ENCODE measurements around the gene VWA5B1.

The VWA5B1 gene

GRCh38 chr1:20381961-20382360 lies 91.3 kb downstream of the VWA5B1 start:
- no peak overlapping the region for H3K27ac Mint-ChIP-seq
- peaks cover 23% of the 10 kb centered on the region for H3K27me3 Mint-ChIP-seq
- no peaks in the 10 kb centered on the region for H3K4me1 Mint-ChIP-seq (ENCODE audit: low read depth)
- no peak overlapping the region for H3K4me3 Mint-ChIP-seq
- H3K9me3 Mint-ChIP-seq (ENCODE audit: low read depth), result no peaks in the 10 kb centered on the region
- H3K36me3 Mint-ChIP-seq, result no peaks in the 10 kb centered on the region

GRCh38 chr1:20382711-20383110 lies 92.0 kb downstream of the VWA5B1 start:
- no peaks in the 10 kb centered on the region for H3K4me1 Mint-ChIP-seq (ENCODE audit: low read depth)
- H3K9me3 Mint-ChIP-seq (ENCODE audit: low read depth), result no peaks in the 10 kb centered on the region
- no peak overlapping the region for H3K4me3 Mint-ChIP-seq
- H3K36me3 Mint-ChIP-seq, result no peaks in the 10 kb centered on the region
- no peak overlapping the region for H3K27ac Mint-ChIP-seq
- peaks cover 25% of the 10 kb centered on the region for H3K27me3 Mint-ChIP-seq

GRCh38 chr1:20383631-20384030 lies 93.0 kb downstream of the VWA5B1 start:
- Mint-ChIP-seq H3K27me3 (peaks cover 26% of the 10 kb centered on the region), H3K4me3 (no peak overlapping the region)

GRCh38 chr1:20385630-20386029 lies 95.0 kb downstream of the VWA5B1 start:
- H3K4me1 Mint-ChIP-seq (ENCODE audit: low read depth), result no peaks in the 10 kb centered on the region
- peaks cover 24% of the 10 kb centered on the region for H3K27me3 Mint-ChIP-seq

More at GRCh38 chr1:20383631-20384030, 93.0 kb downstream of the VWA5B1 start:
- no peaks in the 10 kb centered on the region for H3K4me1 Mint-ChIP-seq (ENCODE audit: low read depth)
- H3K36me3 Mint-ChIP-seq, result no peaks in the 10 kb centered on the region
- no peaks in the 10 kb centered on the region for H3K9me3 Mint-ChIP-seq (ENCODE audit: low read depth)
- H3K27ac Mint-ChIP-seq, result no peak overlapping the region

GRCh38 chr1:20386323-20387081 lies 95.8 kb downstream of the VWA5B1 start:
- peaks cover 26% of the 10 kb centered on the region for H3K27me3 Mint-ChIP-seq
- H3K27ac Mint-ChIP-seq, result no peak overlapping the region
- H3K4me1 Mint-ChIP-seq (ENCODE audit: low read depth), result no peaks in the 10 kb centered on the region
- no peaks in the 10 kb centered on the region for H3K9me3 Mint-ChIP-seq (ENCODE audit: low read depth)
- no peak overlapping the region for H3K4me3 Mint-ChIP-seq
- no peaks in the 10 kb centered on the region for H3K36me3 Mint-ChIP-seq

More at GRCh38 chr1:20385630-20386029, 95.0 kb downstream of the VWA5B1 start:
- Mint-ChIP-seq H3K4me3 (no peak overlapping the region), H3K36me3 (no peaks in the 10 kb centered on the region), H3K27ac (no peak overlapping the region), H3K9me3 (ENCODE audit: low read depth) (no peaks in the 10 kb centered on the region)

GRCh38 chr1:20389571-20389970 lies 98.9 kb downstream of the VWA5B1 start:
- Mint-ChIP-seq H3K27ac (no peak overlapping the region), H3K9me3 (ENCODE audit: low read depth) (no peaks in the 10 kb centered on the region), H3K4me1 (ENCODE audit: low read depth) (no peaks in the 10 kb centered on the region)

GRCh38 chr1:20390589-20391331 lies 100.1 kb downstream of the VWA5B1 start:
- Mint-ChIP-seq H3K36me3 (peaks cover 2% of the 10 kb centered on the region), H3K4me1 (ENCODE audit: low read depth) (no peaks in the 10 kb centered on the region), H3K27ac (no peak overlapping the region), H3K9me3 (ENCODE audit: low read depth) (no peaks in the 10 kb centered on the region), H3K4me3 (no peak overlapping the region), H3K27me3 (peaks cover 16% of the 10 kb centered on the region)

More at GRCh38 chr1:20389571-20389970, 98.9 kb downstream of the VWA5B1 start:
- Mint-ChIP-seq H3K4me3 (no peak overlapping the region), H3K27me3 (peaks cover 26% of the 10 kb centered on the region), H3K36me3 (peaks cover 2% of the 10 kb centered on the region)

GRCh38 chr1:20395255-20395654 lies 104.6 kb downstream of the VWA5B1 start:
- Mint-ChIP-seq H3K27ac (no peak overlapping the region), H3K27me3 (peaks cover 21% of the 10 kb centered on the region), H3K4me3 (no peak overlapping the region), H3K36me3 (peaks cover 2% of the 10 kb centered on the region), H3K9me3 (ENCODE audit: low read depth) (no peaks in the 10 kb centered on the region), H3K4me1 (ENCODE audit: low read depth) (no peaks in the 10 kb centered on the region)

GRCh38 chr1:20398744-20399143 lies 108.1 kb downstream of the VWA5B1 start:
- Mint-ChIP-seq H3K27ac (no peak overlapping the region), H3K27me3 (peaks cover 25% of the 10 kb centered on the region), H3K9me3 (ENCODE audit: low read depth) (no peaks in the 10 kb centered on the region), H3K36me3 (peaks cover 2% of the 10 kb centered on the region), H3K4me1 (ENCODE audit: low read depth) (no peaks in the 10 kb centered on the region), H3K4me3 (no peak overlapping the region)

GRCh38 chr1:20399196-20399595 lies 108.5 kb downstream of the VWA5B1 start:
- Mint-ChIP-seq H3K9me3 (ENCODE audit: low read depth) (no peaks in the 10 kb centered on the region), H3K36me3 (peaks cover 2% of the 10 kb centered on the region), H3K4me1 (ENCODE audit: low read depth) (no peaks in the 10 kb centered on the region), H3K4me3 (no peak overlapping the region), H3K27ac (no peak overlapping the region), H3K27me3 (peaks cover 25% of the 10 kb centered on the region)

- Mint-ChIP-seq H3K9me3 (ENCODE audit: low read depth) (no peaks in the 10 kb centered on the region), H3K36me3 (no peaks in the 10 kb centered on the region), H3K4me3 (no peak overlapping the region), H3K4me1 (ENCODE audit: low read depth) (no peaks in the 10 kb centered on the region), H3K27ac (no peak overlapping the region), H3K27me3 (peaks cover 29% of the 10 kb centered on the region)
These were observed 109.0 kb downstream of the VWA5B1 start for GRCh38 chr1:20399606-20400180.

- Mint-ChIP-seq H3K9me3 (ENCODE audit: low read depth) (no peaks in the 10 kb centered on the region), H3K27me3 (peaks cover 32% of the 10 kb centered on the region), H3K4me3 (no peak overlapping the region), H3K4me1 (ENCODE audit: low read depth) (no peaks in the 10 kb centered on the region), H3K27ac (no peak overlapping the region), H3K36me3 (no peaks in the 10 kb centered on the region)
These were observed 109.9 kb downstream of the VWA5B1 start for GRCh38 chr1:20400341-20401177.

- no peaks in the 10 kb centered on the region for H3K9me3 Mint-ChIP-seq (ENCODE audit: low read depth)
- H3K4me3 Mint-ChIP-seq, result no peak overlapping the region
- H3K36me3 Mint-ChIP-seq, result no peaks in the 10 kb centered on the region
- H3K27ac Mint-ChIP-seq, result no peak overlapping the region
- H3K4me1 Mint-ChIP-seq (ENCODE audit: low read depth), result no peaks in the 10 kb centered on the region
- H3K27me3 Mint-ChIP-seq, result peaks cover 32% of the 10 kb centered on the region
These were observed 110.8 kb downstream of the VWA5B1 start for GRCh38 chr1:20401405-20402010.

All from activated naive CD8-positive, alpha-beta T cell (primary cell).